GM19467 (cell line): Measurements from ENCODE around the gene MTMR3.

Source experiments
- ATAC-seq: cut with Tn5 transposase; IDR thresholded peaks from one replicate; pipeline ENCODE4 v1.9.1; 2021; ENCODE audit warnings: mild to moderate bottlenecking, moderate library complexity; ENCODE audit not compliant: unreplicated experiment

The MTMR3 gene

GRCh38 chr22:29867851-29868250, 15.1 kb upstream of the MTMR3 start:
- ATAC-seq: no peak

GRCh38 chr22:29870574-29870973, 12.4 kb upstream of the MTMR3 start:
- no peak for ATAC-seq

- ATAC-seq: no peak
Measured at GRCh38 chr22:29871684-29872083, 11.3 kb upstream of the MTMR3 start.

- ATAC-seq: no peak
Measured at GRCh38 chr22:29872144-29872893, 10.7 kb upstream of the MTMR3 start.

- ATAC-seq: no peak
Measured at GRCh38 chr22:29872989-29873388, 10.0 kb upstream of the MTMR3 start.

GRCh38 chr22:29873943-29874342, 9.0 kb upstream of the MTMR3 start:
- ATAC-seq: no peak

GRCh38 chr22:29877620-29878019, 5.4 kb upstream of the MTMR3 start:
- ATAC-seq: no peak

GRCh38 chr22:29879753-29880152, 3.2 kb upstream of the MTMR3 start:
- no peak for ATAC-seq

GRCh38 chr22:29882716-29883044, 294 bp upstream of the MTMR3 start:
- ATAC-seq: no peak

GRCh38 chr22:29883775-29884097, 762 bp downstream of the MTMR3 start:
- no peak for ATAC-seq

- no peak for ATAC-seq
Measured at GRCh38 chr22:29885610-29886009, 2.6 kb downstream of the MTMR3 start.

GRCh38 chr22:29886596-29886995, 3.6 kb downstream of the MTMR3 start:
- no peak for ATAC-seq

- no peak for ATAC-seq
Measured at GRCh38 chr22:29887358-29887757, 4.4 kb downstream of the MTMR3 start.

- ATAC-seq: no peak
Measured at GRCh38 chr22:29890760-29891159, 7.8 kb downstream of the MTMR3 start.

GRCh38 chr22:29892315-29893156, 9.6 kb downstream of the MTMR3 start:
- ATAC-seq: no peak

- no peak for ATAC-seq
Measured at GRCh38 chr22:29901354-29901753, 18.4 kb downstream of the MTMR3 start.

GRCh38 chr22:29903371-29903770, 20.4 kb downstream of the MTMR3 start:
- ATAC-seq: no peak

- no peak for ATAC-seq
Measured at GRCh38 chr22:29904020-29904419, 21.0 kb downstream of the MTMR3 start.

- ATAC-seq: no peak
Measured at GRCh38 chr22:29907753-29908515, 25.0 kb downstream of the MTMR3 start.

- no peak for ATAC-seq
Measured at GRCh38 chr22:29912141-29912540, 29.2 kb downstream of the MTMR3 start.

GRCh38 chr22:29912605-29913398, 29.8 kb downstream of the MTMR3 start:
- no peak for ATAC-seq
